GM18867 (cell line): Measurements from ENCODE around the gene ZFAND4.
"Not testable (repeated sequence)": the region's sequence is repeated elsewhere in the genome, so short reads cannot be mapped to it uniquely, and the experiment has no call there.

ENCODE experiments used
- ATAC-seq: cut with Tn5 transposase; IDR thresholded peaks from one replicate; pipeline ENCODE4 v1.9.1; 2021; ENCODE audit warnings: mild to moderate bottlenecking, moderate library complexity; ENCODE audit not compliant: unreplicated experiment

ZFAND4 gene

DNA sequence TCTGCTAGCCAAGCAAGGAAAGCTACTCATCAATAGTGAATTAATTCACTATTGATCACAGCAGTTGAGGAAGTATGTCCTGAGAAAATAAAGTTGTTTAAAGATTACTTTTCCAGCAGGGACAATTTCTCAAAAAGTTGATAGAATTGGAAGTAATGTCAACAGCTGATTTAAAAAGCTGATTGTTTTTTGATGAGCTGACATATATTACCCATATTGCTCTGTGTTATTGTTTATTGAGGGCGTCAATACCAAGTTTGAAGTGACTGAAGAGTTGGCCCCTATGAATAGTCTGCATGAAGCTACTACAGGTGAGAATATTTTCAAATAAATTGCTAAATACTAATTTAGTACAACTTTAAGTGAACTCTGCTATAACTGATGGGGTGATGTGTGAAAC is 28.0 kb downstream of the ZFAND4 start:
- ATAC-seq = no peak

DNA sequence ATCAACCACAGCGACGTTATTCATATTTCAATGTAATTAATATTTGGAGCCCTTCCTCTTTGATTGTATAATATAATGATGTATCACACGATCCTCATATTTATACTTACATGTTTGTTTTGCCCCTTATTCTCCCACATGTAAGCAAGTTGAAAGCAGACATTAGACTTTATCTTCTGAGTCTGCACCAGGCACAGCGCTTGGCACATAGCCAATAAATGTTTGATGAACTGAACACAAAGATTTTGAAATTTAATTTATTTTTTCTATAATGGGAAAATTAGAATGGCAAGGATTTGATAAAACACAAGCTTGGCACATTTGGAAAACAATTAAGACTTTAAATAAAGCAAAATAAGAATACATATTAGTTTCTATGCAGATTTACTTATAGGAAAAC is 31.6 kb downstream of the ZFAND4 start:
- ATAC-seq = no peak

DNA sequence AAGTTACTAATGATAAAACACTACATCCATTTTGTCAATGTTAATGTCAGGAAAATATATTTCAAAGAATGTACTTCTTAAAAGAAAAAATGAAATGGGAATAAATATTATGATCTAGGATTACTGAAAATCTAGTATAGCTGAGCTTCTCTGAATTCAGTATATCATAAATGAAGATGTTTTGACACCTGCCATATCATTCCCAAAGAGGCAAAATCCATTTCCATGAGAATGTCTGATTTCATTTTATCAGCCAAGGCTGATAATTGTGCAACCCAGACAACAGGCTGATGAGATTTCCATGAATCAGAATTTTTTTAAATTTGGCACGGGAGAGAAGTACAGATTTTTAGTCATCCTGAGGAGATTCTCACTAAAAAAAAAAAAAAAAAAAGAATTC is 32.5 kb downstream of the ZFAND4 start:
- no peak for ATAC-seq

DNA sequence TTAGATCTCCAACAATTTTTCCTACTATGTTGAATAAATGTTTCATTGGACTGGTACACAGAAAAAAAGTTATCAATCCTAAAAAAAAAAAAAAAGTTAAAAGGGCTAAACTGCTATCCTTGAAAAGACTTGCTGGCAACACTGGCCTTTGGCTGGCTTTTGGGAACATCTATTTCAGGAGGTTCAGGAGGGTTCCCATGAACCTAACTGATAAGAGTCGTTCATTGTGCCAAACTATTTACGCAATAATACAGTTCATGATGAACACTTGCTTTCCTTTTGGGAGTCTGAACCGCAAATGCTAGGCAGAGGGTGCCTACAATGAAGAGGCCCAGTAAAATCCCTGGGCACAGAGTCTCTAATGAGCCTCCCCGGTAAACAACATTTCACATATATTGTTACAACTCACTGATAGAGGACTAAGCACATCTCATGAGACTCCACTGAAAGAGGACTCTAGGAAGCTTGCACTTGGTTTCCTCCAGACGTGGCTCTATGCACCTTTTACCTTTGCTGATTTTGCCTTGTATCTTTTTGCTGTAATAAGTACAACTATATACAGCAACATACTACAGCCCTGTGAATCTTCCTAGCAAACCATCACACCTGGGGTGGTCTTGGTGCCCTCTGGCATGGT is 45.0 kb downstream of the ZFAND4 start:
- no peak for ATAC-seq

GRCh38 chr10:45625879-45626278 is 46.7 kb downstream of the ZFAND4 start:
- ATAC-seq = no peak

DNA sequence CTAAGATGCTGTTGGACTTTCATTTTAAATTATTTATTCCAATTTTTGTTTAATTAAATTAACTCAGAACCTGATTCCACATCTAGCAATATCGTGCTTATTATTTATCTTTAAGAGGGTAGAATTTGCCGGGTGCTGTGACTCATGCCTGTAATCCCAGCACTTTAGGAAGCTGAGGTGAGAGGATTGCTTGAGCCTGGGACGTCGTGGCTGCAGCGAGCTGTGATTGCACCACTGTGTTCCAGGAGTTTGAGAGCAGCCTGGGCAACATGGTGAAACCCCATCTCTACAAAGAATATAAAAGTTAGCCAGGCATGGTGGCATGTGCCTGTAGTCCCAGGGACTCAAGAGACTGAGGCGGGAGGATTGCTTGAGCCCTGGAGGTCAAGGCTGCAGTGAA is 47.8 kb downstream of the ZFAND4 start:
- ATAC-seq = no peak

- ATAC-seq = no peak
Observed at GRCh38 chr10:45614869-45615268, 57.7 kb downstream of the ZFAND4 start.

- no peak for ATAC-seq
Observed at GRCh38 chr10:45612741-45613140, 59.8 kb downstream of the ZFAND4 start.

- ATAC-seq = no peak
Observed at GRCh38 chr10:45608052-45608451, 64.5 kb downstream of the ZFAND4 start.

- ATAC-seq = no peak
Observed at GRCh38 chr10:45607276-45607675, 65.3 kb downstream of the ZFAND4 start.

GRCh38 chr10:45602836-45603235 is 69.7 kb downstream of the ZFAND4 start:
- ATAC-seq = no peak

DNA sequence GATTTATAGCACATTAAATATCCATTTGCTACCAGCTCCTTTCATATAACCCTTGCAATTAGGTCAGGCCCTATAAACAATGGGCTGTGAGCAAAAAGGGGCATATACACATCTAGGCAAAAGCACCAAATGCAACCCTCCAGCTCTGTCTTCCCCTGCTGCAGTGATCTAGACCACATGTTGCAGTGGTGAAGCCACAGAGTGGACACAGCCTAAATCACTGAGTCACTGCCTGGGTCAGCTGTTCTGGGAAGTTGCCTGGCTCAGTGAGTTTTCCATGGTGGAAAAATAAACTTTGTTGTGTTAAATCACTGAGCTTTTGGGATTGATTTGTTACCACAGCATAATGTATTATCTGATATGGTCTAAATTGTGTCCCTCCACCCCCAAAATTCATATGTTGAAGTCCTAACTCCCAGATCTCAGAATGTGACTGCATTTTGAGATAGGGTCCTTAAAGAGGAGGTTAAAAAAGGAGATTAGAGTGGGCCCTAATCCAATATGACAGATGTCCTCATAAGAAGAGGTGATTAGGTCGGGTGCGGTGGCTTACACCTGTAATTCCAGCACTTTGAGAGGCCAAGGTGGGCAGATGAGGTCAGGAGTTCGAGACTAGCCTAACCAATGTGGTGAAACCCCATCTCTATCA is 70.4 kb downstream of the ZFAND4 start:
- ATAC-seq = no peak

DNA sequence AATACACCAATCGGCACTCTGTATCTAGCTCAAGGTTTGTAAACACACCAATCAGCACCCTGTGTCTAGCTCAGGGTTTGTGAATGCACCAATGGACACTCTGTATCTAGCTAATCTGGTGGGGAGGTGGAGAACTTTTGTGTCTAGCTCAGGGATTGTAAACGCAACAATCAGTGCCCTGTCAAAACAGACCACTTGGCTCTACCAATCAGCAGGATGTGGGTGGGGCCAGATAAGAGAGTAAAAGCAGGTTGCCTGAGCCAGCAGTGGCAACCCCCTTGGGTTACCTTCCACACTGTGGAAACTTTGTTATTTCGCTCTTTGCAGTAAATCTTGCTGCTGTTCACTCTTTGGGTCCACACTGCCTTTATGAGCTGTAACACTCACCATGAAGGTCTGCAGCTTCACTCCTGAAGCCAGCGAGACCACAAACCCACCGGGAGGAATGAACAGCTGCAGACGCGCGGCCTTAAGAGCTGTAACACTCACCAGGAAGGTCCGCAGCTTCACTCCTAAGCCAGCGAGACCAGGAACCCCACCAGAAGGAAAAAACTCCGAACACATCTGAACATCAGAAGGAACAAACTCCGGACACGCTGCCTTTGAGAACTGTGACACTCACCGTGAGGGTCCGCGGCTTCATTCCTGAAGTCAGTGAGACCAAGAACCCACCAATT is 71.2 kb downstream of the ZFAND4 start:
- ATAC-seq = not testable (repeated sequence)

- not testable (repeated sequence) for ATAC-seq
Observed at GRCh38 chr10:45600337-45601253, 72.0 kb downstream of the ZFAND4 start.

DNA sequence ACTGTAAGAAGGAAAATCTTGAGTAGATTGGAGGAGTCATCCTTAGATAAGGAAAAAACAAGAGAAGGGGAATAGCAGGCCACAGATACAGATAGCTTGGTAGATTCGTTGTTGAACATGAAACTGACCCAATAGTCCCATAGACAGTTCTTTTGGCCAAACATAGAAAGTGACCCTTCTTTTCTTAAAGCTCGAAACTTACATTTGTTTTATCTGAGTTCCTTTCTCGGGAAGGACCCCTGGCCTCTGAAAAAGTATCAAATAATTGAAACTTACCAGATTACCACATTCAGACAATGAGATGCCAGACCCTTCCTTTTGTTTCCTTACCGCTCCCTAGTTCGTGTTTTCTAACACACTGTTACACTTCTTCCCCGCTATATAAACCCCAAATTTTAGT is 72.9 kb downstream of the ZFAND4 start:
- ATAC-seq = no peak

- no peak for ATAC-seq
Observed at GRCh38 chr10:45599021-45599603, 73.5 kb downstream of the ZFAND4 start.

DNA sequence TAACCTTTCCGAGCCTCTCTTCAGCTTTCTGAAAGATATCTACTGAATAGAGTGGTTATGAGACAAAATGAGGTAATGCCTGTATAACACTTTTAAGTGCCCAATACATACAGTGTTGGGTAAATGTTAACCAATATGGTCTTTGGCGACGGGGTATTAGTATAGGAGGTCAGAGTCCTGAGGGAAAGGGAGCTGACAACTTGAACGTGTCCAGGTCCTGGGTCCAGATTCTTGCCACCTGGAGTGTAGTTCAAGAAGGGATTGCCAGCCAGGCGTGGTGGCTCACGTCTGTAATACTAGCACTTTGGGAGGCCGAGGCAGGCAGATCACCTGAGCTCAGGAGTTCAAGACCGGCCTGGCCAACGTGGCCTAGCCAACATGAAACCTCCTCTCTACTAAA is 76.0 kb downstream of the ZFAND4 start:
- no peak for ATAC-seq

- peak; percentile 95 for ATAC-seq
Observed at GRCh38 chr10:45594276-45595157, 78.1 kb downstream of the ZFAND4 start.

- no peak for ATAC-seq
Observed at GRCh38 chr10:45593938-45594275, 78.7 kb downstream of the ZFAND4 start.

DNA sequence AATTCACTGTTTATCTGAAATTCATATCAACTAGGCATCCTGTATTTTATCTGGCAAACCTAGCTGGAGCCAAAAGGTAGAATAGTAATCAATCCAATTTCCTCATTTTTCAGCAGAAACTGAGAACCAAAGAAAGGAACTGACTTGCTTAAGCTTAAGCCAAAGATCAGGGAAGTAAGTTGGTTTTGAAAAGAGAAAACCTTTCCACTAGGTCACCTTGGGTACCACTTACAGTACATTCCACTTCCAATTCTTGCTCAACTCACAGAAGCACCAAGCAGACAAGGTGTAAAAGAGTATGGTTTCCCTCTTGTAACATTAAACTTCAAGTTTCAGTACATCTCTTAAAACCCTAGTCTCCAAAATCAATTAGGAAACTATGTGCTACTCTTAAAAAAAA is 79.6 kb downstream of the ZFAND4 start:
- no peak for ATAC-seq
